ENCODE measurements around the gene SPATA16.

Gene SPATA16

DNA sequence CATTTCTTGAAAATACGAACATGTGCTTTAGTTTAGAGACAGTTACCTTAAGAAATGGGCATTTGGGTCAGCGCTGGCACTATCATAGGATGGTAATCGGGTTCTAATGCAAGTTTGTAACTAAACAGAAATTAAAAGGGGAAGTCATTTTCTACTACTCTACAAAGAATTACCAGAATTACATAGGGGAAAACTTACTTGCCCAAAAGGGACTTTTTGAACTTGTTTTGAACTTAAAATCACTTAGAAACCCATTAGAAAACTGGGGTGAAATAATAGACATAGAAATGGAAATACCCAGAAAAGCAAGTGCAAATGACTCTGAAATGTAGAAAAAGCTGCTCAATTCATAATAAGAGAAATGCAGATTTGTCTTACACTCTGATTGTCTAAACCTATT lies 44.9 kb downstream of the SPATA16 start:
- no peaks in the 10 kb centered on the region for H3K27me3 Mint-ChIP-seq
- no peaks in the 10 kb centered on the region for H3K9me3 Mint-ChIP-seq
- no peaks in the 10 kb centered on the region for H3K4me1 Mint-ChIP-seq (ENCODE audit: low read depth)
- no peaks in the 10 kb centered on the region for H3K36me3 Mint-ChIP-seq (ENCODE audit: low read depth)
- H3K4me3 Mint-ChIP-seq = no peak overlapping the region
- no peak overlapping the region for H3K27ac Mint-ChIP-seq

GRCh38 chr3:173092038-173092437 lies 49.0 kb downstream of the SPATA16 start:
- H3K36me3 Mint-ChIP-seq (ENCODE audit: low read depth) = no peaks in the 10 kb centered on the region
- no peak overlapping the region for H3K27ac Mint-ChIP-seq

DNA sequence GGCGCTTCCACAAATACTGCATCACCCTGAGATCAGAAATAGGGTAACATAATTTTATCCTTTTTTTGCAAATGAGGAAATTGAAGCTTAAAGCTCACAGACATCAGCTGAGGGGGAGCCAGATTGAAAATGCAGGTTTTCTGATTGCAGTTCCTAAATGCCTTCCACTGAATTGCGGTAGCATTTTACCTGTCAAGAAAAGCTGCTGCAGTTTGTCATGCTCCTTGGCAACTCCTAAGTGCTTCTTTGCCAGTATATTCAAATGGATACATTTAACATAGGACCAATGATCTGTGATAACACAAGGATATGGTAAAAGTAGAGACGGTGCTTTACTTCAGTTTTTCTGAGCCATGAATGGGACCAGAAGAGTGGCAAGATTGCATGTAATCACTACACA lies 50.5 kb downstream of the SPATA16 start:
- Mint-ChIP-seq H3K4me1 (ENCODE audit: low read depth) (no peaks in the 10 kb centered on the region), H3K9me3 (peaks cover 14% of the 10 kb centered on the region), H3K27ac (no peak overlapping the region), H3K36me3 (ENCODE audit: low read depth) (no peaks in the 10 kb centered on the region), H3K4me3 (no peak overlapping the region), H3K27me3 (no peaks in the 10 kb centered on the region)

More at GRCh38 chr3:173092038-173092437, 49.0 kb downstream of the SPATA16 start:
- H3K4me1 Mint-ChIP-seq (ENCODE audit: low read depth) = no peaks in the 10 kb centered on the region
- H3K9me3 Mint-ChIP-seq = peaks cover 5% of the 10 kb centered on the region
- H3K27me3 Mint-ChIP-seq = no peaks in the 10 kb centered on the region
- no peak overlapping the region for H3K4me3 Mint-ChIP-seq

- Mint-ChIP-seq H3K9me3 (peaks cover 18% of the 10 kb centered on the region), H3K27ac (no peak overlapping the region), H3K36me3 (ENCODE audit: low read depth) (no peaks in the 10 kb centered on the region), H3K4me3 (no peak overlapping the region), H3K27me3 (no peaks in the 10 kb centered on the region), H3K4me1 (ENCODE audit: low read depth) (no peaks in the 10 kb centered on the region)
These were observed 51.8 kb downstream of the SPATA16 start for GRCh38 chr3:173089283-173089682.

- Mint-ChIP-seq H3K4me3 (no peak overlapping the region), H3K9me3 (no peaks in the 10 kb centered on the region), H3K4me1 (ENCODE audit: low read depth) (no peaks in the 10 kb centered on the region), H3K27me3 (no peaks in the 10 kb centered on the region), H3K27ac (no peak overlapping the region), H3K36me3 (ENCODE audit: low read depth) (no peaks in the 10 kb centered on the region)
These were observed 62.5 kb downstream of the SPATA16 start for GRCh38 chr3:173078525-173078924.

GRCh38 chr3:173066044-173067004 lies 74.7 kb downstream of the SPATA16 start:
- H3K27ac Mint-ChIP-seq = no peak overlapping the region
- H3K4me3 Mint-ChIP-seq = no peak overlapping the region
- no peaks in the 10 kb centered on the region for H3K27me3 Mint-ChIP-seq

GRCh38 chr3:173065543-173065981 lies 75.5 kb downstream of the SPATA16 start:
- no peaks in the 10 kb centered on the region for H3K27me3 Mint-ChIP-seq

More at GRCh38 chr3:173066044-173067004, 74.7 kb downstream of the SPATA16 start:
- no peaks in the 10 kb centered on the region for H3K4me1 Mint-ChIP-seq (ENCODE audit: low read depth)
- no peaks in the 10 kb centered on the region for H3K36me3 Mint-ChIP-seq (ENCODE audit: low read depth)
- peaks cover 14% of the 10 kb centered on the region for H3K9me3 Mint-ChIP-seq

DNA sequence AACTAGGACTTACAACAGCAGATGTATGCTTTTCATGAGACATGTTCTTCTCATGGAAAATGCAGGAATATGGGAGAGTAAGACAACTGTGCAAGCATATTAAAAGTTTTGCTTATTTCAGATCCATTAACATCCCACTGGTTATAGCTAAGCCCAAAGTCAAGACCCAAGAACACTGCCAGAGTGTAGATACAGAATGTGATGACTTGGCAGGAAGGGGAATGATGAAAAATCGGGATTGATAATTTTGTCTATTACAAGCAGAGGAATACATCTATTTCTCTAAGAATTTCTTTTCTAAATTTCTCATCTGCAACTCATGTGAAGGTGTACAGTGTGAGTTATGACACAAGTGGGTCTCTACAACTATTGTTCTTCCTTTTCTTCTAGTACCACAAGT lies 76.4 kb downstream of the SPATA16 start:
- H3K9me3 Mint-ChIP-seq = peaks cover 11% of the 10 kb centered on the region
- no peaks in the 10 kb centered on the region for H3K36me3 Mint-ChIP-seq (ENCODE audit: low read depth)
- no peaks in the 10 kb centered on the region for H3K4me1 Mint-ChIP-seq (ENCODE audit: low read depth)
- no peaks in the 10 kb centered on the region for H3K27me3 Mint-ChIP-seq
- H3K27ac Mint-ChIP-seq = no peak overlapping the region
- no peak overlapping the region for H3K4me3 Mint-ChIP-seq

More at GRCh38 chr3:173065543-173065981, 75.5 kb downstream of the SPATA16 start:
- H3K27ac Mint-ChIP-seq = no peak overlapping the region
- no peak overlapping the region for H3K4me3 Mint-ChIP-seq
- no peaks in the 10 kb centered on the region for H3K4me1 Mint-ChIP-seq (ENCODE audit: low read depth)
- H3K36me3 Mint-ChIP-seq (ENCODE audit: low read depth) = no peaks in the 10 kb centered on the region
- peaks cover 11% of the 10 kb centered on the region for H3K9me3 Mint-ChIP-seq

DNA sequence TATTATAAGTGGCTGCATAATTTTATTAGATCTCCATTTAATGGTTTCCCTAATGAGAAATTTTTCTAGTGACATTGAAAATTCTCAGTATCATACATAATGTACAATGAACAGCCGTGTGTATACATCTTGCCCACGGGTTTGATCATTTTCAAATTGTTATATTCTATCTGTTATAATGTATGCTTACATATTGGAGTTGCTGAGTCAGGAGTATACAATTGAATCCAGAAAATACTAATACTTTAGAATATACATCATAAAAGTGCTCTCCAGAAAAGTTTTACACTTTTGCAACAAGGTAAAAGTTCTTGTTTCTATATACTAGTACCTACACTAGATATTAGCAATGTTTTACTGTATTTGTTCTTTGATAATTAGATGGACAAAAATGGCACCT lies 82.8 kb downstream of the SPATA16 start:
- H3K27me3 Mint-ChIP-seq = no peaks in the 10 kb centered on the region
- H3K4me1 Mint-ChIP-seq (ENCODE audit: low read depth) = no peaks in the 10 kb centered on the region
- no peaks in the 10 kb centered on the region for H3K36me3 Mint-ChIP-seq (ENCODE audit: low read depth)
- H3K27ac Mint-ChIP-seq = no peak overlapping the region
- H3K9me3 Mint-ChIP-seq = no peaks in the 10 kb centered on the region
- H3K4me3 Mint-ChIP-seq = no peak overlapping the region

GRCh38 chr3:173055228-173055933 lies 85.7 kb downstream of the SPATA16 start:
- H3K9me3 Mint-ChIP-seq = no peaks in the 10 kb centered on the region
- no peaks in the 10 kb centered on the region for H3K4me1 Mint-ChIP-seq (ENCODE audit: low read depth)
- H3K27me3 Mint-ChIP-seq = no peaks in the 10 kb centered on the region

DNA sequence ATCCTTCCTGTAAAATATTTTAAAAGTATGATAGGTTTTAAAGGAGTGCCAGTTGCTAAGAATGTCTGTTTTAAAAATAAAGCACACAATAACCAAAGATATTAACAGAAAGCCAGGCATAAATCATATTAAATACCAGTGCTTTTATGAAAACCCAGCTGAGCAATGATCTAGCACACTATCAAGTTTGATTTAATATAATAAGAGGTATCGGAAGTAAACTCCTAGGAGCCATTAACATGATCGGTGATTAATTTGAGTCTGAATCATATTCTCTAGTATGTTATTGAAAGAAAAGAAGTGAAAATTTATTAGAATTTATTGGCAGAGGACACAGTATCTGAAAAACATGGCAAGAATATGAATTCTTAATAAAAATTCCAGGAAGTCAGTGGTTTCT lies 91.7 kb downstream of the SPATA16 start:
- no peaks in the 10 kb centered on the region for H3K4me1 Mint-ChIP-seq (ENCODE audit: low read depth)
- no peak overlapping the region for H3K27ac Mint-ChIP-seq
- H3K36me3 Mint-ChIP-seq (ENCODE audit: low read depth) = no peaks in the 10 kb centered on the region
- no peaks in the 10 kb centered on the region for H3K27me3 Mint-ChIP-seq
- no peak overlapping the region for H3K4me3 Mint-ChIP-seq
- H3K9me3 Mint-ChIP-seq = no peaks in the 10 kb centered on the region

More at GRCh38 chr3:173055228-173055933, 85.7 kb downstream of the SPATA16 start:
- Mint-ChIP-seq H3K36me3 (ENCODE audit: low read depth) (no peaks in the 10 kb centered on the region), H3K27ac (no peak overlapping the region), H3K4me3 (no peak overlapping the region)

- H3K9me3 Mint-ChIP-seq = no peaks in the 10 kb centered on the region
These were observed 95.2 kb downstream of the SPATA16 start for GRCh38 chr3:173045770-173046382.

GRCh38 chr3:173044998-173045397 lies 96.0 kb downstream of the SPATA16 start:
- no peaks in the 10 kb centered on the region for H3K9me3 Mint-ChIP-seq
- no peaks in the 10 kb centered on the region for H3K27me3 Mint-ChIP-seq
- H3K4me1 Mint-ChIP-seq (ENCODE audit: low read depth) = no peaks in the 10 kb centered on the region
- no peak overlapping the region for H3K4me3 Mint-ChIP-seq
- H3K36me3 Mint-ChIP-seq (ENCODE audit: low read depth) = no peaks in the 10 kb centered on the region
- no peak overlapping the region for H3K27ac Mint-ChIP-seq

More at GRCh38 chr3:173045770-173046382, 95.2 kb downstream of the SPATA16 start:
- H3K27ac Mint-ChIP-seq = no peak overlapping the region
- no peak overlapping the region for H3K4me3 Mint-ChIP-seq
- H3K36me3 Mint-ChIP-seq (ENCODE audit: low read depth) = no peaks in the 10 kb centered on the region
- no peaks in the 10 kb centered on the region for H3K27me3 Mint-ChIP-seq
- no peaks in the 10 kb centered on the region for H3K4me1 Mint-ChIP-seq (ENCODE audit: low read depth)

DNA sequence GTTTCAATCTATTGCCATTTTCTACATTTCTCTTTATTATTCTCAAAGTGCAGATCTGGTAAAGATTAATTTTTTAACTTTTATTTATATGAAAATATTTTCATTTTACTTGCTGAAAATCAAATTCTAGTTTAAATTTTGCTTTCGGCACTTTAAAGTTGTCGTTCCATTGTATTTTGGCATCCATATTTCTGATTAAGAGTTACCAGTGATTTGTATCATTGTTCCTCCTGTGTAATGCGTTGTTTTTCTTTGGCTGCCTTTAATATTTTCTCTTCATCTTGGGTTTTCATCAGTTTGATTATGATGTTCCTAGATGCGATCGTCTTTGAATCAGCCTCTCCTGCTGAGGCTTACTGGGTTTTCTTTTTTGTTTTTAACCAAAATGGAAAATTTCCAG lies 97.3 kb downstream of the SPATA16 start:
- no peak overlapping the region for H3K27ac Mint-ChIP-seq
- no peak overlapping the region for H3K4me3 Mint-ChIP-seq
- no peaks in the 10 kb centered on the region for H3K36me3 Mint-ChIP-seq (ENCODE audit: low read depth)
- H3K27me3 Mint-ChIP-seq = no peaks in the 10 kb centered on the region
- no peaks in the 10 kb centered on the region for H3K4me1 Mint-ChIP-seq (ENCODE audit: low read depth)
- no peaks in the 10 kb centered on the region for H3K9me3 Mint-ChIP-seq

DNA sequence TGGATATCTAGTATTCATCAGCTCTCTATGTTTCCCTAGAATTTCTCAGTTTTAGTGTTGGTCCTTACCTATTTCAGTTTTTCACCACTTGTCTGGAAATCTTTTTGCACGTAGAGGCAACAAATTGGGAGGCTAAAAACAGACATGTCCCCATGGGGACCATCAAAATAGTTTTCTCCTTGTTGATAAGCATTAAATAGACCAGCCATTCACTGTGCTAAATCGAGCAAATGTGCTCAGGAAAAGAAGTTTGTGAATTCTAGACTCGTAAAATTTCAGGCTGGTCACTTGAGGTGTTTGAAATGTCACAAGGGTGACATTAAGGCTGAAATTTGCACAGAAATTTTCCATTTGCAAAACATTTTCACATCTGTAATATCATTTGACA lies 102.6 kb downstream of the SPATA16 start:
- Mint-ChIP-seq H3K4me1 (ENCODE audit: low read depth) (no peaks in the 10 kb centered on the region), H3K4me3 (no peak overlapping the region), H3K27me3 (no peaks in the 10 kb centered on the region), H3K27ac (no peak overlapping the region), H3K9me3 (no peaks in the 10 kb centered on the region), H3K36me3 (ENCODE audit: low read depth) (no peaks in the 10 kb centered on the region)

Measured in stimulated activated naive CD8-positive, alpha-beta T cell treated with anti-CD3 and anti-CD28 coated beads, Interleukin-15, Interleukin-2, amounts not matched to agents 100 ng/mL and 50 ng/mL, for 24 hours (primary cell).